ENCODE results near the gene DGCR8.

Gene DGCR8

GRCh38 chr22:20089226-20089976 lies 9.4 kb downstream of the DGCR8 start:
- H3K9me3 ChIP-seq: no peaks in the 10 kb centered on the region
- H3K4me3 ChIP-seq: no peak overlapping the region
- peak in 1 of 2 donors; percentile 59 for DNase-seq
- H3K36me3 ChIP-seq: peaks cover 81 to 89% (median 89%) of the 10 kb centered on the region in 3 donors
- no peak overlapping the region for H3K27ac ChIP-seq
- intact Hi-C loops (cut with DNase I; ENCODE audit: low total_unique reads): loop anchor here (2.0 kb wide), 1 partner anchor 19 kb away; no protein-coding TSS in a partner anchor
- H3K4me1 ChIP-seq: peaks cover 0 to 13% (median 8%) of the 10 kb centered on the region in 4 donors
- H3K27me3 ChIP-seq: no peaks in the 10 kb centered on the region
- TF ChIP-seq CTCF (IDR thresholded peaks at IDR 0.05): no peak

- Histone ChIP-seq H3K4me3 (no peak overlapping the region), H3K4me1 (peaks cover 0 to 6% (median 1%) of the 10 kb centered on the region in 4 donors), H3K27ac (no peak overlapping the region), H3K36me3 (peaks cover 87 to 97% (median 96%) of the 10 kb centered on the region in 3 donors), H3K9me3 (no peaks in the 10 kb centered on the region), H3K27me3 (no peaks in the 10 kb centered on the region)
- DNase-seq: peak in 1 of 2 donors; percentile 53
- TF ChIP-seq CTCF (IDR thresholded peaks at IDR 0.05): no peak
- intact Hi-C loops (cut with DNase I; ENCODE audit: low total_unique reads): loop anchor here (2.0 kb wide), 1 partner anchor 19 kb away; no protein-coding TSS in a partner anchor
These were observed 10.1 kb downstream of the DGCR8 start for GRCh38 chr22:20089977-20090729.

- Histone ChIP-seq H3K36me3 (peaks cover 91 to 100% (median 100%) of the 10 kb centered on the region in 3 donors), H3K4me1 (peaks cover 0 to 5% (median 0%) of the 10 kb centered on the region in 4 donors), H3K27ac (no peak overlapping the region), H3K9me3 (no peaks in the 10 kb centered on the region), H3K4me3 (no peak overlapping the region), H3K27me3 (no peaks in the 10 kb centered on the region)
- peak in 1 of 2 donors; percentile 42 for DNase-seq
- intact Hi-C loops (cut with DNase I; ENCODE audit: low total_unique reads): no loop called here
- no peak for TF ChIP-seq CTCF (IDR thresholded peaks at IDR 0.05)
These were observed 10.7 kb downstream of the DGCR8 start for GRCh38 chr22:20090730-20091240.

GRCh38 chr22:20091690-20092476 lies 11.8 kb downstream of the DGCR8 start:
- no peak for TF ChIP-seq CTCF (IDR thresholded peaks at IDR 0.05)
- peaks cover 0 to 5% (median 0%) of the 10 kb centered on the region in 4 donors for H3K4me1 ChIP-seq
- H3K36me3 ChIP-seq: peaks cover 91 to 100% (median 100%) of the 10 kb centered on the region in 3 donors
- H3K4me3 ChIP-seq: no peak overlapping the region
- H3K27ac ChIP-seq: no peak overlapping the region
- peak in 1 of 2 donors; percentile 21 for DNase-seq
- H3K27me3 ChIP-seq: no peaks in the 10 kb centered on the region
- intact Hi-C loops (cut with DNase I; ENCODE audit: low total_unique reads): no loop called here
- peaks cover 0 to 6% (median 3%) of the 10 kb centered on the region in 3 donors for H3K9me3 ChIP-seq

- TF ChIP-seq CTCF (IDR thresholded peaks at IDR 0.05): no peak
These were observed 12.4 kb downstream of the DGCR8 start for GRCh38 chr22:20092477-20092854.

More at GRCh38 chr22:20092477-20092854, 12.4 kb downstream of the DGCR8 start:
- Histone ChIP-seq H3K36me3 (peaks cover 91 to 100% (median 100%) of the 10 kb centered on the region in 3 donors), H3K27me3 (no peaks in the 10 kb centered on the region), H3K4me1 (peaks cover 0 to 5% (median 0%) of the 10 kb centered on the region in 4 donors), H3K9me3 (peaks cover 0 to 7% (median 3%) of the 10 kb centered on the region in 3 donors), H3K4me3 (no peak overlapping the region), H3K27ac (no peak overlapping the region)
- intact Hi-C loops (cut with DNase I; ENCODE audit: low total_unique reads): no loop called here
- peak in 1 of 2 donors; percentile 34 for DNase-seq

Measured in tibial artery (tissue), 4 donors.